ENCODE data around the gene KCNK7. TPM values are rescaled to one million over a fixed set of nuclear protein-coding genes. Genes with fewer than 3 reads are reported as not detected.
"Not testable (repeated sequence)": the region's sequence is repeated elsewhere in the genome, so short reads cannot be mapped to it uniquely, and the experiment has no call there.

The KCNK7 gene
- total RNA-seq, 2 donors from 2014 or later, result 0.39 TPM; not detected in 1

DNA sequence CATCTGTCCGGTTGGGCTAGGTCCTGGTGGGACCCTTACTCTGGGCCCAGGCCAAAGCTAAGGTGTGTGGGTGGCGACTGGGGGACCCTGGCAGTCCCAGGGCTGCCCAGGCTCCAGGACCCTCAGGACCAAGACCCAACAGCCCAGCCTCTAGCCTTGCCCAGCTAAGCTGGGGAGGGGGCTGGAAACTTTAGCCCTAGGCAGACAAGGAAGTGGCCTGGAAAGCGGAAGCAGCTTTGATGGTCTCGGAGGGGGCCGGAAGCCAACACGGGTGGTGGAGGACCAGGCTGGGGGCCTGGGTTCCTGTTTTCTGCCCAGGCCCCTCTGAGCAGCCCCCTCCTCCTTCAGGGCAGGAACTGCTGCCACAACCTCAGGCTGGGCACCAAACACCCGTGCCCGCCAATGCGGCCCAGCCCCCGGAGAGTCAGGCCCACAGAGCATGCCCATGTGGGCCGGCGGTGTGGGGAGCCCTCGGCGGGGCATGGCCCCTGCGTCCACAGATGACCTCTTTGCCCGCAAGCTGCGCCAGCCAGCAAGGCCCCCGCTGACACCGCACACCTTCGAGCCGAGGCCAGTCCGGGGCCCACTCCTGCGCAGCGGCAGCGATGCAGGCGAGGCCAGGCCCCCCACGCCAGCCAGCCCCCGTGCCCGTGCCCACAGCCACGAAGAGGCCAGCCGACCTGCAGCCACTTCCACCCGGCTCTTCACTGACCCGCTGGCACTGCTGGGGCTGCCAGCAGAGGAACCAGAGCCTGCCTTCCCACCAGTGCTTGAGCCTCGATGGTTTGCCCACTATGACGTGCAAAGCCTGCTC is 45.1 kb upstream of the KCNK7 start:
- Histone ChIP-seq H3K4me1 (peaks cover 0 to 55% of the 10 kb centered on the region in 2 donors), H3K27me3 (no peaks in the 10 kb centered on the region), H3K4me3 (peak overlapping the region in 1 of 2 donors; percentile 18), H3K27ac (peak overlapping the region; percentile 62 to 86), H3K9me3 (no peaks in the 10 kb centered on the region), H3K36me3 (peaks cover 22% of the 10 kb centered on the region)
- no peak for DNase-seq (ENCODE audit: low spot score)
- TF ChIP-seq, protein P1, sequence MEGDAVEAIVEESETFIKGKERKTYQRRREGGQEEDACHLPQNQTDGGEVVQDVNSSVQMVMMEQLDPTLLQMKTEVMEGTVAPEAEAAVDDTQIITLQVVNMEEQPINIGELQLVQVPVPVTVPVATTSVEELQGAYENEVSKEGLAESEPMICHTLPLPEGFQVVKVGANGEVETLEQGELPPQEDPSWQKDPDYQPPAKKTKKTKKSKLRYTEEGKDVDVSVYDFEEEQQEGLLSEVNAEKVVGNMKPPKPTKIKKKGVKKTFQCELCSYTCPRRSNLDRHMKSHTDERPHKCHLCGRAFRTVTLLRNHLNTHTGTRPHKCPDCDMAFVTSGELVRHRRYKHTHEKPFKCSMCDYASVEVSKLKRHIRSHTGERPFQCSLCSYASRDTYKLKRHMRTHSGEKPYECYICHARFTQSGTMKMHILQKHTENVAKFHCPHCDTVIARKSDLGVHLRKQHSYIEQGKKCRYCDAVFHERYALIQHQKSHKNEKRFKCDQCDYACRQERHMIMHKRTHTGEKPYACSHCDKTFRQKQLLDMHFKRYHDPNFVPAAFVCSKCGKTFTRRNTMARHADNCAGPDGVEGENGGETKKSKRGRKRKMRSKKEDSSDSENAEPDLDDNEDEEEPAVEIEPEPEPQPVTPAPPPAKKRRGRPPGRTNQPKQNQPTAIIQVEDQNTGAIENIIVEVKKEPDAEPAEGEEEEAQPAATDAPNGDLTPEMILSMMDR (IDR thresholded peaks at IDR 0.05), result no peak

DNA sequence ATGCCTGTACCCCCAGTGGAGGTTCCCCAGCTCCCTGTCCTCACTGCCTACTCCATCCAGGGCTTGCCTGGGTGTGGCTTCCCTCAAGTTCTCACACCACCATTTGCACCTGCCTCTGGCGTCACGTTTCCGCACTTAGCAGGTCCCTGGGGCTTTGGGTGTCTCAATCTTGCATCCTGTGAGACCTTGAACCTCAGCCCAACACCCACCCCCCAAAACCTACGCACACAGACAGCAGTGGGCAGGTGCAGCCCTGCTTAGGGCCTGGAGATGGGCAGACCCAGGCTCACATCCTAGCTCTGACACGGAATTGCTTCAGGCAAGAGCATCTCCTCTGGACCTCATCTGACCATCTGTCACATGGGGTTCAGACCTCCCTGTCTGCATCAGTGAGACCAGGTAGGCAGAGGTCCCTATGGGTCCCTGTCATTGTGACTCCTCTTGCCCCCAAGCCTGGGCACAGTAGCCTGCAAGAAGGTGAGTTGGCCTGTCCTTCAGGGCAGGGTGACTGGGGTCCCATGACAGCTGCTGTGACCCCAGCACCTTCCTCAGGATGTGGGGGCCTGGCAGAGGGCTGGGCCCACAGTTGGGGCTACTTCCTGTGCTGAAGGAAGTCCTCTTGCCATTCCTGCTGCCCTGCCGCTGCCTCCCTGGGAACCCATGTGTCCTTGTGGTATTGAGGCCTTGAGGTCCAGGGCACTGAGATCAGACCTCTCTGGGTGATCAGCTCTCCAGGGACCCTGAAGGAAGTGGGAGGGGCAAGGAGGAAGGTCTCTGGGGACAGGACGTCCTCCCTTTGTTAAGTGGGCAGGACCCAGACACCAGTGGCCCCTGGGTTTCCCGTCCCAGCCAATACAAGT is 44.3 kb upstream of the KCNK7 start:
- no peak for DNase-seq (ENCODE audit: low spot score)
- no peaks in the 10 kb centered on the region for H3K27me3 ChIP-seq
- H3K4me1 ChIP-seq, result peaks cover 0 to 55% of the 10 kb centered on the region in 2 donors
- no peaks in the 10 kb centered on the region for H3K9me3 ChIP-seq
- TF ChIP-seq, protein P1 (IDR thresholded peaks at IDR 0.05), result no peak
- H3K36me3 ChIP-seq, result peaks cover 27% of the 10 kb centered on the region
- H3K27ac ChIP-seq, result peak overlapping the region; percentile 86 to 90
- H3K4me3 ChIP-seq, result peak overlapping the region in 1 of 2 donors; percentile 18

- Histone ChIP-seq H3K27ac (peak overlapping the region; percentile 86 to 90), H3K4me1 (peaks cover 0 to 55% of the 10 kb centered on the region in 2 donors)
- H3K27me3 ChIP-seq, result not testable (repeated sequence)
Observed at GRCh38 chr11:65639228-65639597, 43.6 kb upstream of the KCNK7 start.

DNA sequence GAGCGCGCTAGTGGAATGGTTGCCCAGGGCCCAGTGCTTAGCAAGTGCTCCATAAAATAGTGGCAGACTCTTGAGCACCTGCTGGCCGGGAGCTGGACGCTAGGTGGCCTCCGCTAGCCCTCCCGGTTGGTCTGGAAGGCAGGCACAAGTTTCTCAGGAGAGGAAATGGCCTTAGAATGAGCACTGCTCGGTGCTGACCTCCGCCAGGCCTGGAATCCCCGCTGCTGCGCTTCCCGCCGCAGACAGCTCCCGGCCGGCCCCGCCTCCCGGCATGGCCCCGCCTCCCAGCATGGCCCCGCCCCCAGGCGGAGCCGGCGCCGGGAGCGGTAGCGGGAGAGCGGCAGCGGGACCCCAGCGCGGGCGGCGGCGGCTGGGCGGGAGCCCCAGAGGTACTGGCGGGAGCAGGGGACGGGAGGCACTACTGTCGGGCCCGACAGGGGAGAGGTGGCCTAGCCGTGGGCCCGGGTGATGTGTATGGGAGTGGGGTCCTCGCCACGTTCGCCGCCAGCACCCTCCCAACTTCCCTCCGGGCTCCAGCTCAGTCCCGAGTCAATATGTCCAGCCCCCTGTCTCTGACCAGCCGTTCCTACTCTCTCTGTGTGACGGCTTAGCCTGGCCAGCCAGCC is 42.3 kb upstream of the KCNK7 start, which contains the start of gene SIPA1:
Gene SIPA1 (plus strand): TSS at position 308 of the 626 bp plus-strand sequence. CDS start 2,821 bp downstream, outside the sequence.
- Histone ChIP-seq H3K36me3 (peaks cover 43% of the 10 kb centered on the region), H3K27ac (peak within 1 kb of the TSS; percentile 86 to 90), H3K4me3 (peak within 1 kb of the TSS; percentile 67 to 79), H3K4me1 (peaks cover 0 to 55% of the 10 kb centered on the region in 2 donors), H3K9me3 (no peaks in the 10 kb centered on the region), H3K27me3 (no peaks in the 10 kb centered on the region)
- TF ChIP-seq, protein P1 (IDR thresholded peaks at IDR 0.05), result peak in 1 of 2 donors; percentile 50
- peak; percentile 73 for DNase-seq (ENCODE audit: low spot score)

More at GRCh38 chr11:65639228-65639597, 43.6 kb upstream of the KCNK7 start:
- Histone ChIP-seq H3K36me3 (peaks cover 30% of the 10 kb centered on the region), H3K4me3 (peak overlapping the region; percentile 67 to 79)
- H3K9me3 ChIP-seq; DNase-seq (ENCODE audit: low spot score): not testable (repeated sequence)

GRCh38 chr11:65637032-65637557 is 41.5 kb upstream of the KCNK7 start:
- H3K36me3 ChIP-seq, result peaks cover 48% of the 10 kb centered on the region
- H3K4me1 ChIP-seq, result peaks cover 0 to 51% of the 10 kb centered on the region in 2 donors
- peak overlapping the region in 1 of 2 donors; percentile 86 for H3K27ac ChIP-seq
- no peak for DNase-seq (ENCODE audit: low spot score)
- H3K9me3 ChIP-seq, result no peaks in the 10 kb centered on the region
- TF ChIP-seq, protein P1 (IDR thresholded peaks at IDR 0.05), result no peak
- H3K27me3 ChIP-seq, result no peaks in the 10 kb centered on the region
- H3K4me3 ChIP-seq, result no peak overlapping the region

Measured in right atrium auricular region (tissue), 2 donors.